Stimulated activated CD4-positive, alpha-beta T cell treated with anti-CD3 and anti-CD28 coated beads, TNF-alpha, amount 100 ng/mL, for 1 hour (primary cell): Measurements from ENCODE around the gene DCTN3.

Experiments used
- DNase-seq, 3 donors: peaks; one replicate each; pipeline ENCODE4 v3.0.0-alpha.2; 2020; ENCODE audit warnings: low read depth in 3 of 3, low spot score in 1 of 3

DCTN3 gene

GRCh38 chr9:34575241-34575640 lies 45.1 kb downstream of the DCTN3 start:
- no peak for DNase-seq

- no peak for DNase-seq
Observed at GRCh38 chr9:34574571-34574970, 45.7 kb downstream of the DCTN3 start.

- DNase-seq, result no peak
Observed at GRCh38 chr9:34573599-34574325, 46.5 kb downstream of the DCTN3 start.

- DNase-seq, result no peak
Observed at GRCh38 chr9:34572628-34573027, 47.7 kb downstream of the DCTN3 start.

GRCh38 chr9:34572092-34572491 lies 48.2 kb downstream of the DCTN3 start:
- no peak for DNase-seq

- DNase-seq, result no peak
Observed at GRCh38 chr9:34571481-34571810, 48.8 kb downstream of the DCTN3 start.

- no peak for DNase-seq
Observed at GRCh38 chr9:34570809-34571480, 49.4 kb downstream of the DCTN3 start.

GRCh38 chr9:34570376-34570775 lies 49.9 kb downstream of the DCTN3 start:
- DNase-seq, result no peak

GRCh38 chr9:34568774-34569173 lies 51.5 kb downstream of the DCTN3 start:
- no peak for DNase-seq

GRCh38 chr9:34568133-34568532 lies 52.2 kb downstream of the DCTN3 start:
- no peak for DNase-seq

GRCh38 chr9:34566972-34567371 lies 53.3 kb downstream of the DCTN3 start:
- DNase-seq, result no peak

GRCh38 chr9:34566322-34566721 lies 54.0 kb downstream of the DCTN3 start:
- no peak for DNase-seq

- no peak for DNase-seq
Observed at GRCh38 chr9:34565856-34566255, 54.4 kb downstream of the DCTN3 start.

GRCh38 chr9:34564617-34565016 lies 55.7 kb downstream of the DCTN3 start:
- no peak for DNase-seq
